ENCODE results near the gene TMC3.

- no peak for TF ChIP-seq HCFC1 (IDR thresholded peaks at IDR 0.05; ENCODE audit: low read length)
- no peak for TF ChIP-seq ZNF24 (IDR thresholded peaks at IDR 0.05)
- TF ChIP-seq MXI1 (IDR thresholded peaks at IDR 0.05; ENCODE audit: low read depth, low read length): no peak
- no peak for TF ChIP-seq CHD1 (IDR thresholded peaks at IDR 0.05; ENCODE audit: low read depth, low read length)
- no peak for TF ChIP-seq BCL3 (IDR thresholded peaks at IDR 0.05; ENCODE audit: borderline replicate concordance, insufficient read depth, low read depth, low read length, poor library complexity, severe bottlenecking)
- TF ChIP-seq ZNF384 (IDR thresholded peaks at IDR 0.05; ENCODE audit: borderline replicate concordance, low read depth, low read length): no peak
Observed at GRCh38 chr15:81356252-81356651, 17.8 kb downstream of the TMC3 start.
